Measurements from ENCODE around the gene NDUFA11. TPM values are rescaled to one million over a fixed set of nuclear protein-coding genes. Genes with fewer than 3 reads are reported as not detected.

Gene NDUFA11
- total RNA-seq, 1 experiment from 2014 or later: 243 TPM

DNA sequence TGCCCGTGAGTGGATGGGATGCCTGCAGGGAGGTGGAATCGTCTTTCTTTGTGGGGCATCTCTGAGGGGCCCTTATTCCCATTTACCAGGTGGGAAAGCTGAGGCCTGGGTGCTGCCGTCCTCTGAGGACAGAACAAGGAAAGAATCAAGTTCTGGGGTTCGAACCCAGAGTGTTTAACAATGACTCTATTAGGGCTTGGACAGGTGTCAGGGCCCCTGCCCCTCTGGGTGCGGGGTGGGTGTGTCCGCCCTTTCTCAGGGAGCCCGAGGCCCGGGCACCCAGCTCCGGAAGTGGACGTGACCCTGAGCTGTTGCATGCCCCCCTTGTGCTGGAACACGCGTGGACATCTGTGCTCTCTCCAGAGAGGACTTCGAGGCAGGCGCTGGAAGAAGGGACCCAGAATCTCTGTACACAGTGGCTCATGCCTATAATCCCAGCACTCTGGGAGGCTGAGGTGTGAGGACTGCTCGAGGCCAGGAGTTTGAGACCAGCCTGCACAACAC lies 10.8 kb downstream of the NDUFA11 start:
- BruUV-seq (replicated peaks): no TSS peak
- Mint-ChIP-seq H3K4me3 (ENCODE audit: unreplicated experiment) (no peak overlapping the region), H3K27ac (ENCODE audit: low read depth, unreplicated experiment) (no peak overlapping the region), H3K36me3 (ENCODE audit: insufficient read depth, unreplicated experiment) (peaks cover 14% of the 10 kb centered on the region), H3K27me3 (ENCODE audit: insufficient read depth, unreplicated experiment) (no peaks in the 10 kb centered on the region), H3K9me3 (ENCODE audit: unreplicated experiment) (no peaks in the 10 kb centered on the region), H3K4me1 (ENCODE audit: insufficient read depth, unreplicated experiment) (no peaks in the 10 kb centered on the region)
- CTCF ChIA-PET: interaction anchor here (0.7 to 1.0 kb wide), 2 partner anchors 86 to 88 kb away, joined by 3 to 4 read pairs; partner anchors contain the start of gene NRTN
- DNase-seq (ENCODE audit: unreplicated experiment): no peak
- no peak for TF ChIP-seq CTCF (IDR thresholded peaks at IDR 0.05; ENCODE audit: unreplicated experiment)
- intact Hi-C loops (cut with micrococcal nuclease): loop anchor here (2.0 kb wide), 1 partner anchor 88 kb away; the partner anchor contains the start of gene NRTN
- POLR2A ChIA-PET: interaction anchor here (0.9 to 4.1 kb wide), 3 partner anchors 11 to 89 kb away, joined by 4 to 28 read pairs (median 5); partner anchors contain the start of genes NDUFA11 and VMAC

- H3K36me3 Mint-ChIP-seq (ENCODE audit: insufficient read depth, unreplicated experiment): peaks cover 14% of the 10 kb centered on the region
- TF ChIP-seq CTCF (IDR thresholded peaks at IDR 0.05; ENCODE audit: unreplicated experiment): peak; percentile 46
- ChIA-PET POLR2A (interaction anchor here (0.9 to 4.1 kb wide), 6 partner anchors 10 to 88 kb away, joined by 3 to 28 read pairs (median 4); partner anchors contain the start of genes NDUFA11 and VMAC), CTCF (interaction anchor here (2.1 kb wide), 1 partner anchor 88 kb away, joined by 8 read pairs; no protein-coding TSS in a partner anchor)
- peak; percentile 43 for DNase-seq (ENCODE audit: unreplicated experiment)
- H3K4me3 Mint-ChIP-seq (ENCODE audit: unreplicated experiment): no peak overlapping the region
- H3K27ac Mint-ChIP-seq (ENCODE audit: low read depth, unreplicated experiment): no peak overlapping the region
- H3K4me1 Mint-ChIP-seq (ENCODE audit: insufficient read depth, unreplicated experiment): no peaks in the 10 kb centered on the region
- H3K27me3 Mint-ChIP-seq (ENCODE audit: insufficient read depth, unreplicated experiment): no peaks in the 10 kb centered on the region
- BruUV-seq (replicated peaks): TSS peak; percentile 4
- no peaks in the 10 kb centered on the region for H3K9me3 Mint-ChIP-seq (ENCODE audit: unreplicated experiment)
- intact Hi-C loops (cut with micrococcal nuclease): loop anchor here (2.0 kb wide), 1 partner anchor 87 kb away; the partner anchor contains the start of gene NRTN
These were observed 11.4 kb downstream of the NDUFA11 start for GRCh38 chr19:5891938-5892771.

DNA sequence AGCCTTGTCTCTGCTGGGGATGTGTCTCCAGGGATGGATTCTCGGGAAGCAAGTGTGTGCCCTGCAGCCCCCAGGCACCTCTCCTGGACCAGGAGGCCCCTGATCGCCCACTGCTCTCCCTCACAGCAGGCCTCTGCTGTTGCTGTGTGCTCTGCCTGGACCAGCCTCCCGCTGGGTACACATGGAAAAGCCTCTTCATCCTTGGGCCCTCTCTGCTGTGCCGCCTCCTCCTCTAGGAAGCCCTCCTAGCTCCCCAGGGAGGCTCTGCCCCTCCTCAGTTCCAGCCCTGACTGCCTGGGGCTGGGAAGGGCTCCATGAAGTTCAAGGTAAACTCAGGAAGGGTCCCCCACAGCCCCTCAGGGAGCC lies 12.0 kb downstream of the NDUFA11 start:
- H3K27ac Mint-ChIP-seq (ENCODE audit: low read depth, unreplicated experiment): no peak overlapping the region

More for the DNA sequence above, 12.0 kb downstream of the NDUFA11 start:
- H3K36me3 Mint-ChIP-seq (ENCODE audit: insufficient read depth, unreplicated experiment): peaks cover 14% of the 10 kb centered on the region
- intact Hi-C loops (cut with micrococcal nuclease): no loop called here
- no peaks in the 10 kb centered on the region for H3K27me3 Mint-ChIP-seq (ENCODE audit: insufficient read depth, unreplicated experiment)
- ChIA-PET CTCF (interaction anchor here (2.1 kb wide), 1 partner anchor 88 kb away, joined by 8 read pairs; no protein-coding TSS in a partner anchor), POLR2A (interaction anchor here (0.6 to 4.1 kb wide), 5 partner anchors 10 to 487 kb away, joined by 3 to 28 read pairs (median 4); partner anchors contain the start of genes NDUFA11 and VMAC)
- TF ChIP-seq CTCF (IDR thresholded peaks at IDR 0.05; ENCODE audit: unreplicated experiment): no peak
- DNase-seq (ENCODE audit: unreplicated experiment): no peak
- no TSS peak for BruUV-seq (replicated peaks)
- H3K4me1 Mint-ChIP-seq (ENCODE audit: insufficient read depth, unreplicated experiment): no peaks in the 10 kb centered on the region
- no peaks in the 10 kb centered on the region for H3K9me3 Mint-ChIP-seq (ENCODE audit: unreplicated experiment)
- no peak overlapping the region for H3K4me3 Mint-ChIP-seq (ENCODE audit: unreplicated experiment)
